NCI-H2196 (cell line): ENCODE data around the gene POLR1G.
"Not testable (repeated sequence)": the region's sequence is repeated elsewhere in the genome, so short reads cannot be mapped to it uniquely, and the experiment has no call there.

Experiments used
- DNase-seq: peaks from one replicate; lab custom pipeline; 2025; ENCODE audit not compliant: unreplicated experiment; lab: John Stamatoyannopoulos, UW

Gene POLR1G

GRCh38 chr19:45420356-45420755 lies 13.9 kb downstream of the POLR1G start:
- DNase-seq = no peak

GRCh38 chr19:45420871-45421270 lies 14.4 kb downstream of the POLR1G start:
- no peak for DNase-seq

GRCh38 chr19:45421947-45422498 lies 15.6 kb downstream of the POLR1G start:
- DNase-seq = no peak

- DNase-seq = no peak
Measured at GRCh38 chr19:45423033-45423588, 16.7 kb downstream of the POLR1G start.

- DNase-seq = peak; percentile 100
Measured at GRCh38 chr19:45423589-45424190, 17.2 kb downstream of the POLR1G start, which contains the start of gene ERCC1. Gene ERCC1, minus strand, starts transcription at chr19:45423917. Its CDS starts 543 bp downstream, at chr19:45423374.

- DNase-seq = peak; percentile 40
Measured at GRCh38 chr19:45424191-45425058, 18.0 kb downstream of the POLR1G start.

GRCh38 chr19:45428384-45429231 lies 22.2 kb downstream of the POLR1G start:
- no peak for DNase-seq

- DNase-seq = not testable (repeated sequence)
Measured at GRCh38 chr19:45429896-45430295, 23.5 kb downstream of the POLR1G start.

- not testable (repeated sequence) for DNase-seq
Measured at GRCh38 chr19:45431008-45431407, 24.6 kb downstream of the POLR1G start.

- not testable (repeated sequence) for DNase-seq
Measured at GRCh38 chr19:45432543-45432942, 26.1 kb downstream of the POLR1G start.

GRCh38 chr19:45437328-45437727 lies 30.9 kb downstream of the POLR1G start:
- no peak for DNase-seq

- DNase-seq = no peak
Measured at GRCh38 chr19:45439190-45439568, 32.7 kb downstream of the POLR1G start.

- DNase-seq = peak; percentile 82
Measured at GRCh38 chr19:45439569-45440258, 33.3 kb downstream of the POLR1G start.

- no peak for DNase-seq
Measured at GRCh38 chr19:45440259-45440638, 33.8 kb downstream of the POLR1G start.

- peak; percentile 8 for DNase-seq
Measured at GRCh38 chr19:45440873-45441654, 34.6 kb downstream of the POLR1G start.

- DNase-seq = no peak
Measured at GRCh38 chr19:45442408-45442777, 35.9 kb downstream of the POLR1G start.

GRCh38 chr19:45442778-45443461 lies 36.5 kb downstream of the POLR1G start:
- DNase-seq = no peak

GRCh38 chr19:45443462-45444317 lies 37.2 kb downstream of the POLR1G start:
- DNase-seq = peak; percentile 87
